Testis (tissue), 2 donors: ENCODE measurements around the gene ASB3.

Experiments
- POLR2A ChIP-seq: fragments of 450-650 bp; IDR thresholded peaks from one replicate; pipeline ENCODE4 v1.6.1; 2017; ENCODE audit warnings: antibody characterized with exemption, mild to moderate bottlenecking, moderate library complexity
- TF ChIP-seq, protein P1 (sequence below), 3 experiments: fragments of 450-650 bp in 2 of 3; fragments of 200-600 bp in 1 of 3; sonication (generic) in 1 of 3; IDR thresholded peaks; one replicate each; pipeline ENCODE4 v1.5.1; 2016 to 2019; ENCODE audit warnings: antibody characterized with exemption in 3 of 3, mild to moderate bottlenecking in 2 of 3, moderate library complexity in 1 of 3

DNA sequence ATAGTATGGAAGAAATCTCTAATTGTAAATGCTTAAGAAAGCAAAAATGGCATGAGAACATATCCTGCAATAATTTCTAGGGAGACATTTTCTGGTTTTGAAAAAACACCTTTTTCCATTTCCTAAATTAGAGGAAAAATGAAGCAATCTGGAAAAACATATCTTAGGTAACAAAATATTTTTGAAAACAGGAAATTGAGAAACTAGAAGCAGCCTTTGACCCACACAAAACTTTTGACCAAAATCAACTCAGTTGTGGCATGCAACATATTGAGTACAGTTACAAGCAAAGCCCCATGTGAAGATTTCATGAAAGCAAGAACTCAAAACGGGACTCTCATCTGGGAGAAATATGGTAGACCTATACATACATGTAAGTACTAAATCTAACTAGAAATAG, 47.7 kb downstream of the ASB3 start:
- TF ChIP-seq, protein P1, sequence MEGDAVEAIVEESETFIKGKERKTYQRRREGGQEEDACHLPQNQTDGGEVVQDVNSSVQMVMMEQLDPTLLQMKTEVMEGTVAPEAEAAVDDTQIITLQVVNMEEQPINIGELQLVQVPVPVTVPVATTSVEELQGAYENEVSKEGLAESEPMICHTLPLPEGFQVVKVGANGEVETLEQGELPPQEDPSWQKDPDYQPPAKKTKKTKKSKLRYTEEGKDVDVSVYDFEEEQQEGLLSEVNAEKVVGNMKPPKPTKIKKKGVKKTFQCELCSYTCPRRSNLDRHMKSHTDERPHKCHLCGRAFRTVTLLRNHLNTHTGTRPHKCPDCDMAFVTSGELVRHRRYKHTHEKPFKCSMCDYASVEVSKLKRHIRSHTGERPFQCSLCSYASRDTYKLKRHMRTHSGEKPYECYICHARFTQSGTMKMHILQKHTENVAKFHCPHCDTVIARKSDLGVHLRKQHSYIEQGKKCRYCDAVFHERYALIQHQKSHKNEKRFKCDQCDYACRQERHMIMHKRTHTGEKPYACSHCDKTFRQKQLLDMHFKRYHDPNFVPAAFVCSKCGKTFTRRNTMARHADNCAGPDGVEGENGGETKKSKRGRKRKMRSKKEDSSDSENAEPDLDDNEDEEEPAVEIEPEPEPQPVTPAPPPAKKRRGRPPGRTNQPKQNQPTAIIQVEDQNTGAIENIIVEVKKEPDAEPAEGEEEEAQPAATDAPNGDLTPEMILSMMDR (IDR thresholded peaks at IDR 0.05): no peak
- no peak for TF ChIP-seq POLR2A
